ENCODE measurements around the gene AMZ2.
"Not testable (repeated sequence)": the region's sequence is repeated elsewhere in the genome, so short reads cannot be mapped to it uniquely, and the experiment has no call there.

Gene AMZ2

GRCh38 chr17:68220786-68221185 is 27.1 kb upstream of the AMZ2 start:
- not testable (repeated sequence) for DNase-seq

DNA sequence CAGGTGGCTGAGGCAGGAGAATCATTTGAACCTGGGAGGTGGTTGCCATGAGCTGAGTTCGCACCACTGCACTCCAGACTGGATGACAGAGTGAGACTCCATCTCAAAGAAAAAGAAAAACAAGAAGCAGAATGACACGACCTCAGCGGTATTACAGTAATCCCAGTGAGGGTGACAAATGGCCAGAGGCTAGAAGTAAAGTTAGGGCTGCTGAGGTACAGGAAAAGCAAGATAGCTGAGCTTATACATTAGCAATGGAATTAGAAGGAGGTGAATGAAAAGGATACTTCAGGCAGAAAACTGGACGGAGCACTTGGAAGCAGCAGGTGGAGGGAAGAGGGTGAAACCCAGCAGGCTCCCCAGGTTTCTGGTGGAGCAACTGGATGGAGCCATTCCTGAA is 26.1 kb upstream of the AMZ2 start:
- DNase-seq, result no peak

GRCh38 chr17:68222606-68223005 is 25.2 kb upstream of the AMZ2 start:
- no peak for DNase-seq

GRCh38 chr17:68225055-68225454 is 22.8 kb upstream of the AMZ2 start:
- DNase-seq, result peak; percentile 29 to 31

DNA sequence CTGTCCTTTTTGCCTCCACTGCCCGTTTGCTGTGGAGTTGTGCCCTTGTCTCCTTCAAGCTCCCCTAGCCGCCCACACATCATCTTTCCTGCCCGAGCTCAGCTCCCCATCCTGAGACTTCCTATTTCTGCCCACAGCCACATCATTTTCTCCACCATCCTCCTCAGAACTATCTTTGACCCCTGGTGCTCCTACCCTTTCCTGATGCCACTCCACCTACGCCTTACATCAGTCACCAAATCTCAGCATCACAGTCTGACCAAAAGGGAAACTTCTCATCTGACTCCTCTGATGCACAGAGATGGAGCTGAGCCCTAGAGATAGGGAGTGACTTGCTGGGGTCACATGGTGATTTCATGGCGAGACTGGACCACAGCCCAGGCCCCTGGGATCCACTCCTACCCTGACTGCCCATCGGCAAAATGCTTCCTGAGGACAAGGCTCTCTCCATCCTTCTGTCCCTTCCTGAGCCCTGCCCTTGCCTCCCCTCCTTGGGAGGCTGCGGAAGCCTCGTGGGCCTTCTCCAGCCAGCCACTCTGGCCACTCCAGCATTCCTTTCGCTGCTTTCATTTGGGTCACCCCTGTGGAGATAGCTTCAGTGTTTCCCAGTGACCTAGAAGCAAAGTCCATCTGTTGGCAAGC is 19.7 kb upstream of the AMZ2 start:
- not testable (repeated sequence) for DNase-seq

DNA sequence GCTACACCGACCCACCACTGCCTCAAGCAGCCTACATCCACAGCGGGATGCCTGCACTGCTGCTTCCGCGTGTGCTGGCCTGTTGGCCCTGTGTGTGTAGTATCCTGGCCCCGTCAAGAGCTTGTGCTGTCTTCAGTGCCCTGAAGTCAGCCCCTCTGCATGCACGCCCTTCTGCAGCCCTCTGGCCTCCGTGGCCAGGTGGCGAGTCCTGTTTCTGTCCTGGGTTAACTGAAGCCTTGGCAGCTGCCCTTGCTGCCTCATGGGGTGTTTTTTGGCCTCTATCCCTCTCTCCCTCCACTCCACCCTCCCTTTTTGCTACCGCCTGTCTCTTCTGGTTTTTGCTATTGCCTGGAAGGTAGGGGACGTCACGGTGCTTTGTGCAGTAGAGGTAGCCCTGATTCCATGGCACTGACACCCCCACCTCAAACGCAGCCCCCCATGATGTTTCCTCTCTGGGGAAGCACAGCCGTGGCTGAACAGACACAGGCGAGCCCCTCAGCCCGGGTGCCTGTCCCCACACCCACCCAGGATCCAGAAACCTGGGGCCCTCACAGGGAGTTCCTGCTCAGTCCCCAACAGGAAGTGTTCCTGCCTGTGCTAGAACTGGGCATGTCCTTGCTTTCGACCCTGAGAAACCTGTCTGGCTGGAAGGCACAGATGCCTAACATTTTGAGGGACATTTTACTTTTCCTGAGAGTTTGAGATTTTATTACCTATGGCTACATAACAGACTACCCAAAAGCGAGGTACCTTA is 18.8 kb upstream of the AMZ2 start:
- no peak for DNase-seq

DNA sequence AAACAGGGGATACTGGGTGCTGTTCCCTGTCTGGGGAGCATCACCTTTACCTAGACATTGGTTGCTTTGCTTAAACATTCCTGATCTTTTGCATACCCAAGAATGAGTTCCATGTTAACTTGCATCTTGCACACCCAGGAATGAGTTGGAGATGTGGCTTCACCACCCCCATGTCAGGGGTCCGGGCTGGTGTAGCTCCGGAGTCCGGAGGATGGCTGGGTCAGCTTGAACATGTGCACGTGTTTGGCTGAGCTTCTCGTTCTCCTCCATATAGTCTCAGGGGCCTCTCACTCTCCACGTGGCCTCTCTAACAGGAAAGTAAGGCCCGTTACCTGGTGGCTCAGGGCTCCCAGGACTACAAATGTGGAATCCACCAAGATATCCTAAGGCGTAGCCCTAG is 18.2 kb upstream of the AMZ2 start:
- no peak for DNase-seq

GRCh38 chr17:68231131-68231530 is 16.7 kb upstream of the AMZ2 start:
- DNase-seq, result not testable (repeated sequence)

DNA sequence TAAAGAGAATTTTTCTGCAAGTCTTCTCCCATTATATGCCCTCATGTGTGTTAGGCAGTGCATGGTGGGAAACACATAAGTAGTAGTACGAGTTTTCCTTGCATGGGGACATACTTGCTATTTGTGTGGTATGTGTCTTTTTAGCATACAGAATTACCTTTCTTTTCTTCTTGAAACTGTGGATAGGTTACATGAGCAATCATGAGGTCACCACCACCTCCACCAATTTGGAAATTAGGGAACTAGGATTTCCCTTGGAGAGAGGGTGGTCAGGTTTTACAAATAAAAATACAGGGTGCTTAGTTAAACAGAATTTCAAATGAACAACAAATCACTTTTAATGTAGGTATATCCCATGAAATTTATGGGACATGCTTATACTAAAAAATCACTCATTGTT is 16.3 kb upstream of the AMZ2 start:
- no peak for DNase-seq

DNA sequence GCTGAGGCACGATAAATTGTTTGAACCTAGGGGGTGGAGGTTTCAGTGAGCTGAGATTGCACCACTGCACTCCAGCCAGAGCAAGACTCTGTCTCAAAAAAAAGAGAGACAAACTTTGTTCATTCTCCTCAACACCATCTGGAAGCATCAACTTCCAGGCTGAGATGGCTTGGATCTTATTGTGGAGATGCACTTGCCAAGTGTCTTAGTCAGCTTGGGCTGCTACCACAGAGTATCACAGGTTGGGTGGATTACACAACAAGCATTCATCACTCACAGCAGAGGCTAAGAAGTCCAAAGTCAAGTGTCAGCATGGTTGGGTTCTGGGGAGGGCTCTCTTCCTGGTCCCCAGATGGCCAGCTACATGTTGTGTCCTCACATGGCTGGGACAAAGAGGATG is 15.1 kb upstream of the AMZ2 start:
- DNase-seq, result not testable (repeated sequence)

DNA sequence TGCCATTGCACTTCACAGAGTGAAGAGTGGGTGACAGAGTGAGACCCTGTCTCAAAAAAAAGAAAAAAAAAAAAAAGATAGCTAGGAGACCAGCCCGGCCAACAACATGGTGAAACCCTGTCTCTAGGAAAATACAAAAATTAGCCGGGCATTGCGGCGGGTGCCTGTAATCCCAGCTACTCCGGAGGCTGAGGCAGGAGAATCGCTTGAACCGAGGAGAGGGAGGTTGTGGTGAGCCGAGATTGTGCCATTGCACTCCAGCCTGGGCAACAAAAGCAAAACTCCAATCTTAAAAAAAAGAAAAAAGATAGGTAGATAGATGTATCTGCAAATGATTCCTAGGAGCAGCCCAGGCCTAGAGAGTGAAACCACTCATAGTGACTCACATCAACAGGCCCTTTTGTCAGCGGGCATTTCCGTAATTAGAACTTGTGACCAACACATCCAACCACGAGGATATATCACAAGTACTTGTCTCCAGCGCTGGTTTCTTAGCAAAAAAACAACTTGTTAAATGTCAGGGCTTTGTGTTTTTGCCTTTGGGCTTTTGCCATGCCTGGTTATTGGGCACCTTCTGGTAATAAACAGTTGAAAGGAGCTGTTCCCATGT is 13.0 kb upstream of the AMZ2 start:
- DNase-seq, result peak; percentile 69 to 83

DNA sequence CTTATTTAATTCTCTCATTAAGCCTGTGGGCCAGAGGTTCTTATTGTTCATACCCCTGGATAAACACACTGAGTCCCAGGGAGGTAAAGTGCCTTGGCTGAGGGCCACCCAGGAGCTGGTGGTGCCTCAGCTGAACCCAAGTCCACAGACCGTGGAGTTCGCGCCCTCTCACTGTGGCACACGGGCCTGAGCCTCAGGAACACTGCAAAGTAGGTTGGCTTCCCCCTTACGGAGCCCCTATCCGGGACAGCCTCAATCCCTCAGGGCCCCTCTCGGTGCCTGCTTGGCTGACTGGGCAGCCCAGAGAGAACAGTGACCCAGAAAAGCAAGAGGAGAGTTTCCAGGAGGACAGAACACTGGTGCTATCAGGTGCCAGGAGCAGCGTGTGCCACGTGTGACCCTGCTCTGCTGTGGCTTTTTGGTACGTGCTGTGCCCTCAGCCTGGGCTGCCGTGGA is 12.5 kb upstream of the AMZ2 start:
- DNase-seq, result peak in 1 of 2 donors; percentile 32

DNA sequence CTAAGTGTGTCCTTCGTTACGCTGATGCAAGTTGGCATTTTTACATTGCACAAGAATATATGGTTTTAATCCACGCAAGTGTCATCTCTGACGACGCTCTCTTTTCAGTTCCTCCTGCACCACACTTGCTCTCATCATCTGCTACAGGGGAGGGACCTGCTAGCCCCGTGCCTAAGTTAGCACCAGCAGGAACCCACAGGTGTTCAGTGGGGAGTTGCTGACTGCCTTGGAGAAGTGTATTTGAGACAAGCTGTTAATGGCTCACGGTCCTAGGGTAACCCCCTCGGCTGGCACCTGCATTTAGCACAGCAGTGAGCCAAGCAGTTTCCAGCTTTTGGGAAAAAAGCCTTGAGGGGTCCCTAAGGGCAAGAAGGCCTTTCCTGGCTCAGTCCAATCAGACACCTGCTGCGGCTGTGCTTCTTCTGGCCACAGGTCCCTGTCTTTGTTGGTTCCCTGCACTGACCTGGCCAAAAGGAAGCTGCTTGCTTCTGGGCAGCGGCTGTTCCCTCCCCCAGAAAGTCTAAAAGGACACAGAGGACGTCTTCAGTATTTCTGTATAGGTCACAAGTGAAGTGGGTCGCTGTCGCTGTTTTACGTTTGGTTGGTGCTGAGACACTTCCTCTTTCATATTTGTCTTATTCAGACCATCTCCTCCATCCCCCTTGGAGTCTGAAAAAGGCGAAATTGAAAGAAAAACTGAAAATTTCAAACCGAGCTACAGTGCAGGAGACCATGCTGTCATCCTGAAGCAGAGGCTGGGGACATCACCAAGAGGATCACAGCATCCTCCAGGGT is 10.3 kb upstream of the AMZ2 start:
- DNase-seq, result peak; percentile 82 to 83

- DNase-seq, result peak; percentile 62 to 86
These were observed 9.5 kb upstream of the AMZ2 start for GRCh38 chr17:68238164-68238870.

- DNase-seq, result no peak
These were observed 9.0 kb upstream of the AMZ2 start for GRCh38 chr17:68238871-68239253.

- no peak for DNase-seq
These were observed 8.0 kb upstream of the AMZ2 start for GRCh38 chr17:68239632-68240366.

- no peak for DNase-seq
These were observed 1.4 kb upstream of the AMZ2 start for GRCh38 chr17:68246271-68247028.

- DNase-seq, result peak in 1 of 2 donors; percentile 69
These were observed 469 bp downstream of the AMZ2 start for GRCh38 chr17:68248199-68248825.

DNA sequence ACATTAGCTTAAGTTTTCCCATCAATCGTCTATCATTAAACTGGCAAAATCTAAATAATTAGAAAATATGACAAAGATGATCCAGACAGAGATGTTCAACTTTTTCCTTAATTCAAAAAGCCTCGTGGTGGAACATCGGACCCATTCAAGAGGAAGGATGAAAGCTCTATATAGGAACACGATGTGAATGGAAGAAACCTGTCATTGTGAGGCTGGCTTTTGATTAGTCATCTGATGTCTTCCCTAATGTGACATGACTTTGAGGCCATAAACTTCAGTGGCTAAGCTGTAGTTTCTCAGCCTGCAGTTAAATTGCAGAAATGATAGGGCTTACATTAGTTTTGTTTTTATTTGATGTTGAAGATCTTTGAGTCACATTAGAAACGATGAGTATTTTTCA is 1.0 kb downstream of the AMZ2 start:
- DNase-seq, result peak in 1 of 2 donors; percentile 52

GRCh38 chr17:68249354-68249765 is 1.5 kb downstream of the AMZ2 start:
- DNase-seq, result peak; percentile 13 to 71

Data from CD4-positive, alpha-beta T cell treated with Interferon alpha-2 for 1 hour (primary cell).